Smooth muscle cell (in vitro differentiated cells): ENCODE results near the gene SRPK2. TPM values are rescaled to one million over a fixed set of nuclear protein-coding genes. Genes with fewer than 3 reads are reported as not detected.

Experiments used
- DNase-seq: peaks from one replicate; lab custom pipeline; 2025; ENCODE audit not compliant: unreplicated experiment; lab: John Stamatoyannopoulos, UW
- H2AFZ ChIP-seq: fragments of 200-600 bp; sonication (generic); 2 replicates; pipeline ENCODE4 v1.6.0; 2016; ENCODE audit warnings: antibody characterized with exemption, low read depth, mild to moderate bottlenecking
- H3F3A ChIP-seq: fragments of 200-600 bp; sonication (generic); 2 replicates; pipeline ENCODE4 v1.6.0; 2017; ENCODE audit warnings: antibody characterized with exemption, low read depth
- H3K27ac ChIP-seq: fragments of 200-600 bp; sonication (generic); 2 replicates; pipeline ENCODE4 v1.5.1; 2016; ENCODE audit warnings: low read depth, mild to moderate bottlenecking
- H3K27me3 ChIP-seq: fragments of 200-600 bp; sonication (generic); 2 replicates; pipeline ENCODE4 v1.6.1; 2016; ENCODE audit warnings: low read depth, mild to moderate bottlenecking
- H3K36me3 ChIP-seq: fragments of 200-600 bp; sonication (generic); 2 replicates; pipeline ENCODE4 v1.5.1; 2016; ENCODE audit warnings: low read depth
- H3K4me1 ChIP-seq: fragments of 200-600 bp; sonication (generic); 2 replicates; pipeline ENCODE4 v1.5.1; 2016; ENCODE audit warnings: low read depth
- H3K4me2 ChIP-seq: fragments of 200-600 bp; sonication (generic); 2 replicates; pipeline ENCODE4 v1.6.0; 2016; ENCODE audit warnings: mild to moderate bottlenecking
- H3K4me3 ChIP-seq: fragments of 200-600 bp; sonication (generic); 2 replicates; pipeline ENCODE4 v1.5.1; 2016; ENCODE audit warnings: mild to moderate bottlenecking
- H3K79me2 ChIP-seq: fragments of 200-600 bp; sonication (generic); 2 replicates; pipeline ENCODE4 v1.6.0; 2016; ENCODE audit warnings: low read depth, mild to moderate bottlenecking
- H3K9ac ChIP-seq: fragments of 200-600 bp; sonication (generic); 2 replicates; pipeline ENCODE4 v1.6.0; 2016; ENCODE audit warnings: low read depth
- H3K9me3 ChIP-seq: fragments of 200-600 bp; sonication (generic); replicated peaks from 2 replicates; pipeline ENCODE4 v1.5.1; 2016; ENCODE audit warnings: low read depth
- H4K20me1 ChIP-seq: fragments of 200-600 bp; sonication (generic); 2 replicates; pipeline ENCODE4 v1.6.0; 2016; ENCODE audit warnings: low read depth
- CTCF ChIP-seq: fragments of 200-600 bp; sonication (generic); IDR thresholded peaks from 2 replicates; pipeline ENCODE4 v1.5.1; 2017; ENCODE audit warnings: borderline replicate concordance, mild to moderate bottlenecking, antibody characterized with exemption; ENCODE audit not compliant: insufficient read depth, poor library complexity, severe bottlenecking
- WGBS: methylation state at CpG from one replicate; pipeline ENCODE4 v1.1.7; 2016; ENCODE audit warnings: low lambda C conversion rate; 5-methylcytosine and 5-hydroxymethylcytosine counted together
- polyA plus RNA-seq: library from polyadenylated mRNA; unstranded; fragments of >200 nt; fragmentation: Nextera tagmentation; extraction: Ambion mirVana; gene quantifications from 2 replicates; pipeline ENCODE4 v1.2.1, GENCODE V29; 2016
- total RNA-seq: library from RNA; depleted of rRNA; stranded (reverse); fragments of >200 nt; gene quantifications from 2 replicates; pipeline ENCODE4 v1.2.3, GENCODE V29; 2014

Gene SRPK2
- total and polyA plus RNA-seq, 2 experiments from 2014 or later: 21.9 to 28.0 TPM

- Histone ChIP-seq H3K9me3 (no peaks in the 10 kb centered on the region), H3K27me3 (no peaks in the 10 kb centered on the region), H4K20me1 (peaks cover 61% of the 10 kb centered on the region), H3K79me2 (peaks cover 8% of the 10 kb centered on the region), H3K36me3 (no peaks in the 10 kb centered on the region), H3K27ac (no peak overlapping the region), H3K9ac (no peak overlapping the region), H3K4me2 (no peak overlapping the region), H3F3A (no peaks in the 10 kb centered on the region), H2AFZ (no peak overlapping the region), H3K4me1 (no peaks in the 10 kb centered on the region), H3K4me3 (no peak overlapping the region)
- no peak for TF ChIP-seq CTCF
- 98% methylated on average over 4 of the region's 4 CpGs for WGBS
- DNase-seq: no peak
These were observed 250.8 kb downstream of the SRPK2 start for GRCh38 chr7:105137898-105138297.

DNA sequence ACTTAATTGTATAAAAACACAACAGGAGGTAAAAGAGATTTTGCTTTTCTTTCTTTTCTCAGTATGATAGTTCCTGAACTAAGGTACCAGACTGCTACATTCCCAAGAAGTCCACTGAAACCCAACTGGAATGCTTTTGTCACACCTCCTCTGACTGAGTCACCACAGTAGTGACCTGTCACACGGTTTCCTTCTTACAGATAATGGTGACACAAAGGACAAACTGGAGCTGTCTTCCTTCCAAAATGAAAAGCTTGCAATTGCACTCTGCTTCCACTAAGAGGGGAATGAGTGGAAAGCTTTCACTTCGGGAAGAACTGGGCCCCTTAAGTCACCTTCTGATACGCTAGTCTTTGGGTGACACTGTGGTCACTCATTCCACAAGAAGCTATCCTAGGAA, 252.5 kb downstream of the SRPK2 start:
- Histone ChIP-seq H3K36me3 (no peaks in the 10 kb centered on the region), H4K20me1 (peaks cover 78% of the 10 kb centered on the region), H3F3A (no peaks in the 10 kb centered on the region), H3K27me3 (no peaks in the 10 kb centered on the region), H2AFZ (no peak overlapping the region), H3K4me3 (no peak overlapping the region), H3K9ac (no peak overlapping the region), H3K4me2 (no peak overlapping the region), H3K79me2 (peaks cover 8% of the 10 kb centered on the region), H3K9me3 (no peaks in the 10 kb centered on the region), H3K4me1 (peaks cover 7% of the 10 kb centered on the region), H3K27ac (no peak overlapping the region)
- TF ChIP-seq CTCF: peak; percentile 7
- DNase-seq: no peak
- WGBS: 62% methylated on average over 3 of the region's 3 CpGs

- no peak for TF ChIP-seq CTCF
- no peak overlapping the region for H3K27ac ChIP-seq
- H3K4me2 ChIP-seq: no peak overlapping the region
- no peak overlapping the region for H3K9ac ChIP-seq
- no peaks in the 10 kb centered on the region for H3K9me3 ChIP-seq
- peaks cover 3% of the 10 kb centered on the region for H3K79me2 ChIP-seq
- H3K27me3 ChIP-seq: no peaks in the 10 kb centered on the region
- 70% methylated on average over 9 of the region's 9 CpGs for WGBS
- no peak overlapping the region for H2AFZ ChIP-seq
- peaks cover 13% of the 10 kb centered on the region for H3K4me1 ChIP-seq
- peaks cover 93% of the 10 kb centered on the region for H4K20me1 ChIP-seq
- H3F3A ChIP-seq: no peaks in the 10 kb centered on the region
- H3K4me3 ChIP-seq: no peak overlapping the region
- H3K36me3 ChIP-seq: no peaks in the 10 kb centered on the region
- no peak for DNase-seq
These were observed 254.6 kb downstream of the SRPK2 start for GRCh38 chr7:105133986-105134655.

GRCh38 chr7:105133358-105133757, 255.4 kb downstream of the SRPK2 start:
- no peak for DNase-seq
- H3K27me3 ChIP-seq: no peaks in the 10 kb centered on the region
- no peaks in the 10 kb centered on the region for H3F3A ChIP-seq
- no peaks in the 10 kb centered on the region for H3K9me3 ChIP-seq
- no peaks in the 10 kb centered on the region for H3K36me3 ChIP-seq
- peaks cover 13% of the 10 kb centered on the region for H3K4me1 ChIP-seq
- peaks cover 3% of the 10 kb centered on the region for H3K79me2 ChIP-seq
- H4K20me1 ChIP-seq: peaks cover 86% of the 10 kb centered on the region
- WGBS: 97% methylated on average over 7 of the region's 7 CpGs
- no peak overlapping the region for H3K9ac ChIP-seq
- TF ChIP-seq CTCF: no peak
- H3K4me3 ChIP-seq: no peak overlapping the region
- no peak overlapping the region for H2AFZ ChIP-seq
- H3K4me2 ChIP-seq: no peak overlapping the region
- no peak overlapping the region for H3K27ac ChIP-seq
